H1 (cell line): ENCODE measurements around the gene ELAVL1. TPM values are rescaled to one million over a fixed set of nuclear protein-coding genes. Genes with fewer than 3 reads are reported as not detected.

Experiments used
- ATF2 ChIP-seq: IDR thresholded peaks from 2 replicates; pipeline ENCODE4 v1.6.1; 2012; ENCODE audit warnings: low read length, inconsistent platforms
- BACH1 ChIP-seq: IDR thresholded peaks from 2 replicates; pipeline ENCODE4 v1.6.1; 2012; ENCODE audit warnings: low read length, improper control_type of control experiment
- GABPA ChIP-seq: IDR thresholded peaks from 2 replicates; pipeline ENCODE4 v1.6.1; 2011; ENCODE audit warnings: mild to moderate bottlenecking, low read length, moderate library complexity, borderline replicate concordance; ENCODE audit not compliant: insufficient read depth
- HDAC2 ChIP-seq, 2 experiments: fragments of 300-600 bp in 1 of 2; sonication (generic) in 1 of 2; IDR thresholded peaks; 2 replicates each; pipeline ENCODE4 v1.6.1; 2011 to 2012; ENCODE audit warnings: low read depth in 2 of 2, low read length in 2 of 2, mild to moderate bottlenecking in 2 of 2, moderate library complexity in 2 of 2, borderline replicate concordance in 1 of 2, inconsistent platforms in 1 of 2
- JUND ChIP-seq: IDR thresholded peaks from 2 replicates; pipeline ENCODE4 v1.6.1; 2011; ENCODE audit warnings: mild to moderate bottlenecking, improper control_type of control experiment, low read length
- KDM5A ChIP-seq: fragments of 200-600 bp; IDR thresholded peaks from 2 replicates; pipeline ENCODE4 v1.7.1; 2012; ENCODE audit warnings: mild to moderate bottlenecking, low read length, inconsistent platforms, mixed read lengths
- MAX ChIP-seq: IDR thresholded peaks from 2 replicates; pipeline ENCODE4 v1.6.1; 2012; ENCODE audit warnings: inconsistent platforms
- SP4 ChIP-seq: IDR thresholded peaks from 2 replicates; pipeline ENCODE4 v1.6.1; 2012; ENCODE audit warnings: low read length, inconsistent platforms
- USF2 ChIP-seq: IDR thresholded peaks from 2 replicates; pipeline ENCODE4 v1.6.1; 2011; ENCODE audit warnings: low read length, improper control_type of control experiment
- polyA plus RNA-seq, 7 experiments: library from polyadenylated mRNA; depleted of rRNA in 3 of 7; stranded (reverse) in 5 of 7; unstranded in 2 of 7; fragments of >200 nt in 5 of 7; fragments of 200-250 nt in 2 of 7; gene quantifications; 1 replicate in 5 of 7; 2 replicates in 1 of 7; 4 replicates in 1 of 7; pipeline versions ENCODE4 v1.2.1 to v1.2.3, GENCODE V29; 2011 to 2013; ENCODE audit warnings: missing spikeins in 2 of 7, mixed read lengths in 2 of 7
- total RNA-seq: library from RNA; stranded (reverse); fragmentation: NEBNext Ultra II Directional; extraction: Animal tissue kit (Norgen Biotek cat#: 25700); gene quantifications from 2 replicates; pipeline ENCODE4 v1.2.1, GENCODE V29; 2021

The ELAVL1 gene
- total and polyA plus RNA-seq, 2 of the 8 experiments (the other 6 are each of a cell fraction or from before 2014, with no cell fraction given) = 56.7 to 163 TPM

- no peak for TF ChIP-seq MAX
- TF ChIP-seq JUND = no peak
- TF ChIP-seq SP4 = no peak
- no peak for TF ChIP-seq BACH1
- no peak for TF ChIP-seq GABPA
- TF ChIP-seq ATF2 = no peak
- no peak for TF ChIP-seq USF2
- no peak for TF ChIP-seq KDM5A
- TF ChIP-seq HDAC2 (IDR thresholded peaks at IDR 0.05; ENCODE audit: borderline replicate concordance in 1 of 2, low read depth in 2 of 2, low read length in 2 of 2) = no peak
These were observed 37.2 kb downstream of the ELAVL1 start (continued) for GRCh38 chr19:7968008-7968795.
